ENCODE measurements around the gene PRDM13. TPM values are rescaled to one million over a fixed set of nuclear protein-coding genes. Genes with fewer than 3 reads are reported as not detected.
A peak's percentile ranks its signal among the peaks of the same experiment; 100 is the strongest.

Gene PRDM13
- total and polyA plus RNA-seq, 9 of the 15 experiments (the other 6 are each of a cell fraction or from before 2014, with no cell fraction given), result not detected

DNA sequence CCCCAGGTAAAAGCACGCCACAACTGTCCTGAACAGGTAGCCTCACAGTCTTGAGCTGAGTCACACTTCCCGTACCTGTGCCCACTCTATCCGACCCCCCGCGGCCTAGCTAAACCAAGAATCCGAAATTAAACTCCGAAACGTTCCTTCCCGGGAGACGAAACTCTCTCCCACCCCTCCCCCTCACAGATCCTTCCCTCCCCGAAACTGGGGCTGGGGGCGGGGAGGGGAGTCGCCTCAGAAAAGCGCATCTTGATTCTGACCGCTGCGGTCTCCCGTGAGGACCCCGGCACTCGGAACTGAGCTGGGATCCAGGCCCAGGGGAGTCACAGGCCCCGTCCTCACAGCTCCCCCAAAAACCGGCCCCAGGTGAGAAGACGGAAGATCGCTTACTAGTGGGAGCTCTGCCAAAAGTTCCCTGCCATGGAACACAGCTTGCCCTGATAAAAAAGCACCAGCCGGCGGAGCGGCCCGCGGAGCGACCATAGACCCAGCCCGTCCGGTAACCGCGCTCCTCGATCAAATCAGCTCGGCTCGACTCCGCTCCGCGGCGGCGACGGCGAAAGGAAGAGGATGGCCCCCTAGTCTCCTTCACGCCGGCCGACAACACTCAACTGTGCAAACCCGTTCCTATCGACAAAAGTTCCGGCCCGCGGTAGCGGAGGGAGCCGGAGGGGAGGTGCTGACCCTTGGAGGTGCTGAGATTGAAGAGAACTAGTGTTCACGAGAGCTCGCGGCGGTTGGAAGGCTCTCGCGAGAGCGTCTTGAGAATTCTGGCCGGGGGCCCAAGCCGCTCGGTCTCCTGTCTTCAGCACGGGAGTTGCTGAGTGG lies 38.3 kb upstream of the PRDM13 start, which contains the start of gene CCNC (continued):
- TF ChIP-seq CSDE1 (IDR thresholded peaks at IDR 0.05) (no peak), CBFA2T2 (conservative IDR thresholded peaks at IDR 0.05) (no peak), ZNF830 (CRISPR knock-in tag; IDR thresholded peaks at IDR 0.05) (0 out of 2 replicates have a peak, but pooled peaks have one; percentile 67), ZNF589 (CRISPR knock-in tag; IDR thresholded peaks at IDR 0.05; ENCODE audit: low read depth) (no peak), SNRNP70 (optimal IDR thresholded peaks at IDR 0.05; ENCODE audit: low read depth, low read length) (no peak), PRMT5 (CRISPR knock-in tag; IDR thresholded peaks at IDR 0.05) (no peak), NCOA4 (IDR thresholded peaks at IDR 0.05; ENCODE audit: partially characterized antibody) (no peak), NFE2L1 (tag; IDR thresholded peaks at IDR 0.05; ENCODE audit: borderline replicate concordance, low read depth) (no peak), RAD21 (CRISPR knock-in tag; conservative IDR thresholded peaks at IDR 0.05 in 1 of 2, IDR thresholded peaks at IDR 0.05 in 1 of 2) (peak in 1 of 2 experiments; percentile 20; a peak in 2 of 4 replicates), ZNF696 (CRISPR knock-in tag; conservative IDR thresholded peaks at IDR 0.05) (no peak), JUN (IDR thresholded peaks at IDR 0.05; ENCODE audit: borderline replicate concordance, low read depth, low read length) (no peak), JUN (CRISPR knock-in tag; IDR thresholded peaks at IDR 0.05; ENCODE audit: borderline replicate concordance) (no peak), MTA1 (IDR thresholded peaks at IDR 0.05; ENCODE audit: borderline replicate concordance) (no peak), ZSCAN29 (IDR thresholded peaks at IDR 0.05) (peak; percentile 71; the same call in 1 of the 2 replicates), SMARCE1 (IDR thresholded peaks at IDR 0.05) (peak; percentile 42; the same call in 1 of the 2 replicates), E2F3 (CRISPR knock-in tag; IDR thresholded peaks at IDR 0.05) (no peak), HMG20B (CRISPR knock-in tag; IDR thresholded peaks at IDR 0.05) (no peak)
- TF ChIP-seq, protein P1, sequence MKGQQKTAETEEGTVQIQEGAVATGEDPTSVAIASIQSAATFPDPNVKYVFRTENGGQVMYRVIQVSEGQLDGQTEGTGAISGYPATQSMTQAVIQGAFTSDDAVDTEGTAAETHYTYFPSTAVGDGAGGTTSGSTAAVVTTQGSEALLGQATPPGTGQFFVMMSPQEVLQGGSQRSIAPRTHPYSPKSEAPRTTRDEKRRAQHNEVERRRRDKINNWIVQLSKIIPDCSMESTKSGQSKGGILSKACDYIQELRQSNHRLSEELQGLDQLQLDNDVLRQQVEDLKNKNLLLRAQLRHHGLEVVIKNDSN (CRISPR knock-in tag; IDR thresholded peaks at IDR 0.05), result no peak
- TF ChIP-seq, protein P2, sequence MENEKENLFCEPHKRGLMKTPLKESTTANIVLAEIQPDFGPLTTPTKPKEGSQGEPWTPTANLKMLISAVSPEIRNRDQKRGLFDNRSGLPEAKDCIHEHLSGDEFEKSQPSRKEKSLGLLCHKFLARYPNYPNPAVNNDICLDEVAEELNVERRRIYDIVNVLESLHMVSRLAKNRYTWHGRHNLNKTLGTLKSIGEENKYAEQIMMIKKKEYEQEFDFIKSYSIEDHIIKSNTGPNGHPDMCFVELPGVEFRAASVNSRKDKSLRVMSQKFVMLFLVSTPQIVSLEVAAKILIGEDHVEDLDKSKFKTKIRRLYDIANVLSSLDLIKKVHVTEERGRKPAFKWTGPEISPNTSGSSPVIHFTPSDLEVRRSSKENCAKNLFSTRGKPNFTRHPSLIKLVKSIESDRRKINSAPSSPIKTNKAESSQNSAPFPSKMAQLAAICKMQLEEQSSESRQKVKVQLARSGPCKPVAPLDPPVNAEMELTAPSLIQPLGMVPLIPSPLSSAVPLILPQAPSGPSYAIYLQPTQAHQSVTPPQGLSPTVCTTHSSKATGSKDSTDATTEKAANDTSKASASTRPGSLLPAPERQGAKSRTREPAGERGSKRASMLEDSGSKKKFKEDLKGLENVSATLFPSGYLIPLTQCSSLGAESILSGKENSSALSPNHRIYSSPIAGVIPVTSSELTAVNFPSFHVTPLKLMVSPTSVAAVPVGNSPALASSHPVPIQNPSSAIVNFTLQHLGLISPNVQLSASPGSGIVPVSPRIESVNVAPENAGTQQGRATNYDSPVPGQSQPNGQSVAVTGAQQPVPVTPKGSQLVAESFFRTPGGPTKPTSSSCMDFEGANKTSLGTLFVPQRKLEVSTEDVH (IDR thresholded peaks at IDR 0.05; ENCODE audit: low read depth, partially characterized antibody), result peak; percentile 78
- TF ChIP-seq, protein P3, sequence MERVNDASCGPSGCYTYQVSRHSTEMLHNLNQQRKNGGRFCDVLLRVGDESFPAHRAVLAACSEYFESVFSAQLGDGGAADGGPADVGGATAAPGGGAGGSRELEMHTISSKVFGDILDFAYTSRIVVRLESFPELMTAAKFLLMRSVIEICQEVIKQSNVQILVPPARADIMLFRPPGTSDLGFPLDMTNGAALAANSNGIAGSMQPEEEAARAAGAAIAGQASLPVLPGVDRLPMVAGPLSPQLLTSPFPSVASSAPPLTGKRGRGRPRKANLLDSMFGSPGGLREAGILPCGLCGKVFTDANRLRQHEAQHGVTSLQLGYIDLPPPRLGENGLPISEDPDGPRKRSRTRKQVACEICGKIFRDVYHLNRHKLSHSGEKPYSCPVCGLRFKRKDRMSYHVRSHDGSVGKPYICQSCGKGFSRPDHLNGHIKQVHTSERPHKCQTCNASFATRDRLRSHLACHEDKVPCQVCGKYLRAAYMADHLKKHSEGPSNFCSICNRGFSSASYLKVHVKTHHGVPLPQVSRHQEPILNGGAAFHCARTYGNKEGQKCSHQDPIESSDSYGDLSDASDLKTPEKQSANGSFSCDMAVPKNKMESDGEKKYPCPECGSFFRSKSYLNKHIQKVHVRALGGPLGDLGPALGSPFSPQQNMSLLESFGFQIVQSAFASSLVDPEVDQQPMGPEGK (CRISPR knock-in tag; IDR thresholded peaks at IDR 0.05; ENCODE audit: borderline replicate concordance), result no peak
- TF ChIP-seq, protein P4, sequence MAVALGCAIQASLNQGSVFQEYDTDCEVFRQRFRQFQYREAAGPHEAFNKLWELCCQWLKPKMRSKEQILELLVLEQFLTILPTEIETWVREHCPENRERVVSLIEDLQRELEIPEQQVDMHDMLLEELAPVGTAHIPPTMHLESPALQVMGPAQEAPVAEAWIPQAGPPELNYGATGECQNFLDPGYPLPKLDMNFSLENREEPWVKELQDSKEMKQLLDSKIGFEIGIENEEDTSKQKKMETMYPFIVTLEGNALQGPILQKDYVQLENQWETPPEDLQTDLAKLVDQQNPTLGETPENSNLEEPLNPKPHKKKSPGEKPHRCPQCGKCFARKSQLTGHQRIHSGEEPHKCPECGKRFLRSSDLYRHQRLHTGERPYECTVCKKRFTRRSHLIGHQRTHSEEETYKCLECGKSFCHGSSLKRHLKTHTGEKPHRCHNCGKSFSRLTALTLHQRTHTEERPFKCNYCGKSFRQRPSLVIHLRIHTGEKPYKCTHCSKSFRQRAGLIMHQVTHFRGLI (CRISPR knock-in tag; IDR thresholded peaks at IDR 0.05), result no peak

All from K562 (cell line).